DMS153 treated with DMSO at 0.1 percent for 48 hours (cell line): ENCODE data around the gene AKAP9.
"Not testable (repeated sequence)": the region's sequence is repeated elsewhere in the genome, so short reads cannot be mapped to it uniquely, and the experiment has no call there.

ENCODE experiments used
- DNase-seq: peaks from one replicate; lab custom pipeline; 2025; ENCODE audit not compliant: unreplicated experiment; lab: John Stamatoyannopoulos, UW

AKAP9 gene

DNA sequence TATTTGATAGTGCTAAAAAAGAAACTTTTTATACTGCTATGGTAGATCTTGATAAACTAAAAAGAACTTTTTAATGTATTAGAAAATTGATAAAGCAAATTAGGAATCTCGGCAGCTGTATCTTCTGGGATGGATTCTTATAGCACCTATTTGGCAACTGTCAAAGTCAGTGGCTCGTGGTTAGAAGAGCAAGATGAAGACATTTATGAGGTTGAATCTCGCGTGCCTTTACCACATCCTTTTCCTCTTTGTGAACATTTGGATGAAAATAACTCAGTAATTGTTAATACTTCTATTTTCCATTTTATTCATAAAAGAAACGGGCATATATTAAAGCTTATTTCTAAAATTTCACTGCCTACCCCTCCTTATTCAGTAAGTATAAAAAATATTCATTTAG, 117.4 kb downstream of the AKAP9 start:
- DNase-seq: no peak

DNA sequence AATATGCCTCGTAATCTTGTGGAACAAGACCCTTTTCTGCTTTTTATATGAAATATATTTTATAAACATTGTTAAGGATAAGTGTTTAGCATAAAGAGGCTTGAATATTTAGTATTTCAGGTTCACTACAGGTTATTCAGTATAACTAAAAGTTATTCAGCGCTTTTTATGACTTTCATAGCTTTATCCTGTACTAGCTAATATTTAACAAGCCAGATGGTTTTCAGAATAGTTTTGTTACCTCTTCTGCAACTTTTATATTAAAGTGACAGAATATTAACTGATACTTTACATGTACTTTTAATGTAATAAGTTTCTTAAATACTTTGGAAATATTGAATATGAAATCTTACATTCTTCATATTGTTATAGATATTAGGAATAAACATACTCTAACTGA, 118.2 kb downstream of the AKAP9 start:
- no peak for DNase-seq

- DNase-seq: no peak
Measured at GRCh38 chr7:92061154-92061553, 120.5 kb downstream of the AKAP9 start.

DNA sequence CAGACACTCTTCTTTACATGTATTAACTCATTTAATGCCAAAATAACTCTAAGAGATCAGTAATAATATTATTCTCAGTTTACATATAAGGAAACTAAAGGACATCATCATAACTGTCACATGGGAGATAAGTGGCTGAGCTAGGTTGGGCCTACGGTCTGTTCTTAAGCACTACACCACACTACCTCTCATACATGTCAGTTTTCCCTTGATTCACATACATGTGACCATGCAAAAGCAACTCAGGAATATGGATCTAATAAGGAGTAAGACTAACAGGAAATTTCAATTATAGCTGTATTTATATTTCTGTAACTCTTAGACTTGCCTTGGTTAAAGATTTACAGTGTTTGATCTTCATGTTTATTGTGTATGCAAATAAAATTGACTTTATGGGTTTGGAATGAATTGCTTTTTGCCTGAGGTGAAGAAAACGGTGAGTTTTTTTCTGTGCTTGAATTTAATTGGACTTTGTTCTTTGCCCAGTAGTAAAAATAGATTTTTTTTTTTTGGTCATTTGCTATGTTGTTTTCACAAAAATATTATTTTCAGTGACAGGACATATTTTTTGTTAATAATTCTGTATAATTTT, 123.9 kb downstream of the AKAP9 start:
- no peak for DNase-seq

GRCh38 chr7:92071032-92071431, 130.4 kb downstream of the AKAP9 start:
- no peak for DNase-seq

DNA sequence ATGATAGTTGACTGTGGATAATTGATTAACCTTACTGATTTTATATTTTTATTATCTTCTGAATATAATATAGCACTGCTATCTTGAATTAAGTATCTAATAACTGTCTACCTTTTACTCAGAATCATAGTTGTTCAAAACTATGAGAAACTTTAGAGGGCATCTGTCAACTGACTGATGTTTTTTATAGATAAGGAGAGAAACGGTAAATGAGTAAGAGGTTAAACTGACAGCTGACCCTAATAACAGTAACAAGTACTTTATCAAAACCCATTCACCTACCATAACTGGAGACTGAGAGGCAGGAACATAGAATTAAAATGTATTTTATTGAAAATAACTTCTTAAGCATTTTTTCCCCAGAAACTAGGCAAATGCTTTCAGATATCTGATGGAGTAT, 131.5 kb downstream of the AKAP9 start:
- DNase-seq: no peak

DNA sequence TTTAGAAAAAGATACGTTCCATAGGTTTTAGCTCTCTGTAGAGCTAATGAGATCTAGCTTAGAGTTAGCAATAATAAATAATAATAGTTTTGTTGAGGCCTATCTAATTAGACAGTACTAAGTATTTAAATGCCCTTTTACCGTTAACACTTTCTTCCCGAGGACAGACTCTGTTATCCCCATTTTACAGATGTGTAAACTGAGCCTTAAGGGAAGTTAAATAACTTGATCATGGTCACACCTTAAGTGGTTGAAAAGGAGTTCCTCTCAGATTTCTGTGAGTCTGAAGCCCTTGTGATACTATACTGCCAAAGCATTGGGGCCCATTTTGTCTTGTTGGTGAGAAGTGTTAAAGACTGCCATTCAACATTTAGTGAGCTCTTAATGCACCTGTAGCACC, 132.0 kb downstream of the AKAP9 start:
- DNase-seq: no peak

DNA sequence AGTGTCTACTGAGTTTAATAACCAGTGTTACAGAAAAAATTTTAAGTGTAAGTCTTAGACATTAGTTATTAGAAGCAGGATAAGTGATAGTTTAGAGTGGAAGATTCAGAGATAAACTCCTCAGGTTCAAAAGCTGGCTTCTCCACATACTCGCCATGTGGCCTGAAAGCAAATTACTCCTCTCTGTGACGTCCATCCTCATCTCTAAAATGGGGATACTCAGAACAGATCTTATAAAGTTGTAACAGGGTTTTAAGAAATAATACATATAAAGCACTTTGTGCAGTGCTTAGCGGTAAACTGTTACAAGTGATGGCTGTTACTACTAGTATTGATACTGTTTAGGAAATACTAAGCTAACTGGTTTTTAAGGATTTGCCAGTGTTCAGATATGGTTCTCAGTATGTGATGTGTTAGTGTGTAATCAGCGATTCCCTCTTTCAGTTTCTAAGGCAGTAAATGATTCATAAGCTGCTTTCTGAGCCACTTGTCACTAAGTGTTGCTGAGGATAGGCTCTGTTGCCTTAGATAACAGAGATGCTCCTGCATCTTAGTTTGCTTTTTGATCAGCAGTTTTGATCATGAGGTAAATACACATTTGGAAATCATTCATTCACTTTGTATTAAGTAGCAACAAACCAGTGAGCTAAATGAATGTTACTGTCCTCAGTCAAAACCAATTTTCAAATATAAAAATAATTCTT, 134.9 kb downstream of the AKAP9 start:
- DNase-seq: no peak

- DNase-seq: no peak
Measured at GRCh38 chr7:92076509-92076908, 135.8 kb downstream of the AKAP9 start.

DNA sequence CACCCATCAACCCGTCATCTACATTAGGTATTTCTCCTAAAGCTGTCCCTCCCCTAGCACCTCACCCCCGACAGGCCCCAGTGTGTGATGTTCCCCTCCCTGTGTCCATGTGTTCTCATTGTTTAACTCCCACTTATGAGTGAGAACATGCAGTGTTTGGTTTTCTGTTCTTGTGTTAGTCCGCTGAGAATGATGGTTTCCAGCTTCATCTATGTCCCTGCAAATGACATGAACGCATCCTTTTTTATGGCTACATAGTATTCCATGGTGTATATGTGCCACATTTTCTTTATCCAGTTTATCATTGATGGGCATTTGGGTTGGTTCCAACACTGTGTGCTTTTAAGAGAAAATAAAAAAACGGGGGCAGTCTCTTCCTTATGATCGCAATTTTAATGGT, 143.3 kb downstream of the AKAP9 start:
- DNase-seq: not testable (repeated sequence)

DNA sequence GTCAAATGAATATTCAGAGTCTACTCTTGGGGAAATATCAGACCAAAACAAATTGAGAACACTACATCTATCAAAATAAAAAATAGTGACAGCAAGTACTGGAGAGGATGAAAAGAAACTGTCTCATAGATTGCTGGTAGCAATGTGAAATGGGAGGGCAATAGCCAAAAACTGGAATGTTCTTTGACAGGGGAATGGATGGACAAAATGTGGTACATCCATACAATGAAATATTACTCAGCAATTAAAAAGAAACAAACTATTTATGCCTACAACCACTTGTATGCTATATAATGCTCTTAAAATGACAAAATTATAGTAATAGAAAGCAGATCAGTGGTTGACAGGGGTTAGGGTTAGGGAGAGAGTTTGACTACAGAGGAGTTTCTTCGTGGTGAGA, 147.6 kb downstream of the AKAP9 start:
- DNase-seq: no peak

GRCh38 chr7:92092210-92092609, 151.5 kb downstream of the AKAP9 start:
- no peak for DNase-seq

- no peak for DNase-seq
Measured at GRCh38 chr7:92095380-92095779, 154.7 kb downstream of the AKAP9 start.

GRCh38 chr7:92100534-92100933, 159.9 kb downstream of the AKAP9 start:
- no peak for DNase-seq

DNA sequence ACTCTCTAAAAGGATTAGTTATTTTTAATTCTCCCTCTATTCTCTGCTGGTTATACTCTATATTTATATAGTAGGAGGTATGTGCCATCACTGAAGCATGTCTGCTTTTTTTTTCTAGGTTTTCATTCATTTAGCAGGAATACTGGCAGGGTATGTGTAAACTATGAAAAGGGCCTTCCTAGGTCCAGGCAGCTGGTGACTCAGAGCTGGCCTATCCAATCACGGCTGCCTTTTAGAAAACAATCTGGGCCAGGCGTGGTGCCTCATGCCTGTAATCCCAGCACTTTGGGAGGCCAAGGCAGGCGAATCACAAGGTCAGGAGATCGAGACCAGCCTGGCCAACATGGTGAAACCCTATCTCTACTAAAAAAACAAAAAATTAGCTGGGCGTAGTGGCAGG, 162.2 kb downstream of the AKAP9 start:
- not testable (repeated sequence) for DNase-seq

GRCh38 chr7:92108821-92109220, 168.2 kb downstream of the AKAP9 start:
- DNase-seq: no peak

GRCh38 chr7:92110857-92111256, 170.2 kb downstream of the AKAP9 start:
- no peak for DNase-seq

- DNase-seq: no peak
Measured at GRCh38 chr7:92115821-92116220, 175.2 kb downstream of the AKAP9 start.

DNA sequence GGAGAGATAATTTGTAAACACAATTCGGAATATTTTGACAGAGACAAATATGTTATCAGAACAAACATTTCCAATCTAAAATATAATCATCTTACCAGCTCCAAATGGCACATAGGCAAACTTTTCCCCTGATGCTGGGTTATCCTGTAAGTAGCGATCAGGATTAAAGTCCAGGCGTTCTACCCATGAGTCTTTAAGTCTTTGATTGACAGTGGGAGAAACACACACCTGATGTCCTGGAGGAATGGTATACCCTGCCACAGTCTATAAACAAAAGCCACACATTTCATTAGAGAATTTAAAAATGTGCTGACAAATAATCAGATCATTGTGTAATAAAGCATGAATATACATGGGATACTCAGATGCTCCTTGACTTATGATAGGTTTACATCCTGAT, 176.3 kb downstream of the AKAP9 start:
- no peak for DNase-seq

DNA sequence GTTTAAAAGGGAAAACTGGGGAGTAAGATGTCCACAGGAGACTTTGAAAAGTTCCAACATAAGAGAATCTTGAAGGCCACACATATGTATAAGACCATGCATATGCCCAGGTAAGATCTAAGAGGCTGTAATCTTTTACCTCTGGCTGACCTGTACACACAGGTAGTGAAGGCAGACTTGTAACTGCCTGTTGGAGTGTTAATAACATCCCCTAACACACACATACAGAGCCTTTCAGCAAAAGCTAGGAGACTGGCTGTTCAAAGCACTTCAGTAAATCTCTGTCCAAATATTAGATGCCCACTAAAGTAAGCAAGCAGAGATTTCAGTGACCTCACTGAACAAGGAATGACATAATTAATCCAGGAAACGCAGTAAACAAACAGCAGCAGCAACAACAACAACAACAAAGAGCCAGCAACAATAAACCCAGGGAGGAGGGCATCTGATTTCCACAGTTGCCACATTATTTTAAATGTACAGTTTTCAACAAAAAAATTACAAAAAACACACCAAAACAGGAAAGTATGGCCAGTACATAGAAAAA, 178.6 kb downstream of the AKAP9 start:
- DNase-seq: no peak

- DNase-seq: no peak
Measured at GRCh38 chr7:92121681-92122080, 181.0 kb downstream of the AKAP9 start.

DNA sequence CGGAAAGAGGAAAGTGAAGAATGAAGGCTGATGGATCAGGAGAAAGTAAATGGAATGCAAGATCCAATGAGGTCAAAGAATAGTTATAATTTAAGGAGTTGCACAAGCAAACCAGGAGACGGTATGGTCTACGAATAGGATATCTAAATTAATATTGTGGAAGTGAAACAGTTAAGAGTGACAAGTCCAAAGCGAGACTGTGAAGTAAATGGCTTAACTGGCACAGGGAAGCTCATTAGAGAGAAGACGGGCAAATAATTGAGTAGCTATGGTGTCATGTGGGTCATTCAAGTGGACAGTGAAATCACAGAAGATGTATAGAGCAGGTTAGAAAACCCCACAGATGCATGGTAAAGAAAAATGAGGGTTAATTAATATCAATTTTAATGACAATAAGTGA, 190.4 kb downstream of the AKAP9 start:
- no peak for DNase-seq
